Ectodermal cell (in vitro differentiated cells): Measurements from ENCODE around the gene C6orf136.
"Not testable (repeated sequence)": the region's sequence is repeated elsewhere in the genome, so short reads cannot be mapped to it uniquely, and the experiment has no call there.

Source experiments
- H3K27ac ChIP-seq: 2 replicates; pipeline ENCODE4 v1.7.0; 2013; ENCODE audit warnings: mild to moderate bottlenecking, low read depth, low read length; ENCODE audit not compliant: insufficient read depth, poor library complexity, severe bottlenecking
- H3K27me3 ChIP-seq: 2 replicates; pipeline ENCODE4 v1.7.0; 2013; ENCODE audit warnings: mild to moderate bottlenecking, low read length; ENCODE audit not compliant: insufficient read depth, control insufficient read depth, poor library complexity, severe bottlenecking
- H3K36me3 ChIP-seq: one replicate; pipeline ENCODE4 v1.7.0; 2013; ENCODE audit warnings: low read length; ENCODE audit not compliant: control insufficient read depth, insufficient read depth
- H3K4me1 ChIP-seq: one replicate; pipeline ENCODE4 v1.7.0; 2013; ENCODE audit warnings: low read length; ENCODE audit not compliant: control insufficient read depth, insufficient read depth
- H3K4me3 ChIP-seq: 2 replicates; pipeline ENCODE4 v1.7.0; 2013; ENCODE audit warnings: low read depth, low read length, control low read depth; ENCODE audit not compliant: insufficient read depth
- H3K9me3 ChIP-seq: 2 replicates; pipeline ENCODE4 v1.7.0; 2013; ENCODE audit warnings: mild to moderate bottlenecking, low read length, moderate library complexity; ENCODE audit not compliant: control insufficient read depth
- WGBS, 2 experiments: methylation state at CpG; one replicate each; pipeline ENCODE4 v1.1.7; 2013; ENCODE audit warnings: missing lambda C conversion rate in 2 of 2; 5-methylcytosine and 5-hydroxymethylcytosine counted together

C6orf136 gene

DNA sequence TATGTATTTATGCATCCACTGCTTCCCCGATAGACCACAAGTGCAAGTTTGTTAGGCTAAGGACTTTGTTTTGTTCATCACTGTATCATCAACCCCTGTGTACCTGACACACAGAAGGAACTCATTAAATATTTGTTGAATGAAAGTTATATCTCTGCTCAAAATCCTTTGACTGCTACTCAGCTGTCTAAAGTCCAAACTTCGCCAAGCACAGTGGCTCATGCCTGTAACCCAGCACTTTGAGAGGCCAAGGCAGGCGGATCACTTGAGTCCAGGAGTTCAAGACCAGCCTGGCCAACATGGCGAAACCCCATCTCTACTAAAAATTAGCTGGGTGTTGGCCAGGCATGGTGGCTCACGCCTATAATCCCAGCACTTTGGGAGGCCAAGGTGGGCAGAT, 11.0 kb downstream of the C6orf136 start:
- not testable (repeated sequence) for H3K27ac ChIP-seq, H3K4me3 ChIP-seq, H3K4me1 ChIP-seq, H3K9me3 ChIP-seq, H3K27me3 ChIP-seq
- H3K36me3 ChIP-seq: peaks cover 42% of the 10 kb centered on the region
- WGBS, 2 experiments: 94 to 97% methylated on average over 5 of the region's 5 CpGs

DNA sequence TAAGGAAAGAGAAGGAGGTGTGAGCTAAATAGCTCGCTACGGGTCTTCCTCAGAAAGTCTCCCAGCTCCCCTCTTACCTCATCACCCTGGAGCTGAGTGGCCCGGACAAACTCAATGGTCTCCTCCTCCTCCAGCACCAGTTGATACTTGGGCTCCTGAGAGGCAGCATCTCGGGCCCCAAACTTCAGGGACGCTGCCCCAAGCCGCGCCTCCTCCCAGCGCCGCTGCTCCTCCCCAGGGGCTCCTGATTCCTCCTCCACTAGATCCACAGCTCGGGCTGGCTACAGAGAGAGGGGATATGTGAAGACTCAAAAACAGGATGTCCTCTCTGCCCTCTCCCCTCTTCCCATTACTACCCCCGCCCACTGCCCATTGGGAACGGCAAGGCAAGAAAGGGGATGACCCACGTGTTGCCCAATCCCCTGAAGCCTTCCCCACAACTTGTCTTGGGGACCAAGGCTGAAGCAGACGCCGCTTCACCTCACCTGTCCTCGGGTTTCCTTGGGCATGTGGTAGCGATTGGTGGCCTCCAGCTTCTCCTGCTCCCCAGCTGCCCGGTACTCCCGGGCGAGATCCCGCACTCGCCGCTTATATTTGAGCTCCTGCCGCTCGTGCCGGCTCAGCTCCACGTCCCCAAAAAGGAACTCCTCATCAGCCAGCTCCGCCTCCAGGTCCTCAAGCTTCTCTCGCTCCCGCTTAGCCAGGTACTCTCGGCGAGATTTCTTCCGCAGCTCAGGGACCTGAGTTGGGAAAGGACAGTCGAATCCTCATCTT, 18.2 kb downstream of the C6orf136 start:
- H3K4me1 ChIP-seq: no peaks in the 10 kb centered on the region
- H3K4me3 ChIP-seq: no peak overlapping the region
- H3K9me3 ChIP-seq: no peaks in the 10 kb centered on the region
- no peak overlapping the region for H3K27ac ChIP-seq
- 94% methylated on average over 34 of the region's 34 CpGs for WGBS, 2 experiments
- H3K36me3 ChIP-seq: peaks cover 20% of the 10 kb centered on the region
- H3K27me3 ChIP-seq: no peaks in the 10 kb centered on the region

DNA sequence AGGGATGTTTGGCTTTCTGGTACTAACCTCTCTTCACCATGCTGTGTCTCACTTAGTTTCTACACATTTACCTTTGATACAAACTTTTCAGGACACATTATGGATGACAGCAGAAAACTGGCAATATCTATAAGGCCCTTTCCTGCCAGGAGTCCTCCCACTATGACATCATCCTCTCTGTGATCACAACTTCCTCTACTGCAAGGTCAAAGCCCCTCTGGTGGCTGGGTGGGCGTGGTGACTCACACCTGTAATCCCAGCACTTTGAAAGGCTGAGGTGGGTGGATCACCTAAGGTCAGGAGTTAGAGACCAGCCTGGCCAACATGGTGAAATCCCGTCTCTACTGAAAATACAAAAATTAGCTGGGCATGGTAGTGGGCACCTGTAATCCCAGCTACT, 19.4 kb downstream of the C6orf136 start:
- not testable (repeated sequence) for H3K27me3 ChIP-seq, H3K4me1 ChIP-seq, H3K27ac ChIP-seq, H3K9me3 ChIP-seq, H3K4me3 ChIP-seq
- WGBS, 2 experiments: 90 to 91% methylated on average over 2 of the region's 2 CpGs
- H3K36me3 ChIP-seq: peaks cover 21% of the 10 kb centered on the region

DNA sequence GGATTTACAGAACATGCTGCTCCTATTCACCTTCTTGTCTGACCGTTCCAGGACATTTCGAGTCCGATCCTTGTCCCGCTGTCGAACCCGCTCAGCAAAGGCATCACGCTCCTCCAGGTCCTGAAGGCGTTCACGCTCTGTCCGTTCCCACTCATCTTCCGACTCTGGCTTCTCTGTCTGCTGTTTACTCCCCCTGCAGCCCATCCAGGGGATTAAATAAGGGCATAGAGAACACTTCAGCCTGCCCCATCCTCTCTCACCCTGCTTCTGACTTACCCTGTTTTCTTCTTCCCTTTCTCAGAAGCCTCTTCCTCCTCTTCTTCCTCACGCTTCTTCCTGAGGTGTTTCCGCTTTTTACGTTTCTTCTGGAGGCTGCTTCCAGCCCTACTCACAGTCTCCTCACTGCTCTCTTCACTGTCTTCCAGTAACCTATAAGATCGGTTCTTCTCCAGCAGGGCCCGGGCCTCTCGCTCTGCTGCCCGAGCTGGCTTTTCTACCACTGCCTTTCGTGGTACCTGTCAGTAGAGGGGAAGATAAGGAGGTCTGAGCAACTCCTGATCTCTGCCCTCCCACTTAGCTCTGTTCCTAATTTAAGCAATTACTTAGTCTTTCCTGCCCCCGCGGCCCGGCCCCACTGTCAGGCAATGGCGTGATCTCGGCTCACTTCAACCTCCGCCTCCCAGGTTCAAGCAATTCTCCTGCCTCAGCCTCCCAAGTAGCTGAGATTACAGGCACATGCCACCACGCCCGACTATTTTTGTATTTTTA, 24.0 kb downstream of the C6orf136 start:
- no peaks in the 10 kb centered on the region for H3K9me3 ChIP-seq
- H3K27ac ChIP-seq: no peak overlapping the region
- H3K36me3 ChIP-seq: peaks cover 9% of the 10 kb centered on the region
- 93 to 95% methylated on average over 27 of the region's 27 CpGs for WGBS, 2 experiments
- H3K4me3 ChIP-seq: no peak overlapping the region
- H3K27me3 ChIP-seq: no peaks in the 10 kb centered on the region
- peaks cover 7% of the 10 kb centered on the region for H3K4me1 ChIP-seq

DNA sequence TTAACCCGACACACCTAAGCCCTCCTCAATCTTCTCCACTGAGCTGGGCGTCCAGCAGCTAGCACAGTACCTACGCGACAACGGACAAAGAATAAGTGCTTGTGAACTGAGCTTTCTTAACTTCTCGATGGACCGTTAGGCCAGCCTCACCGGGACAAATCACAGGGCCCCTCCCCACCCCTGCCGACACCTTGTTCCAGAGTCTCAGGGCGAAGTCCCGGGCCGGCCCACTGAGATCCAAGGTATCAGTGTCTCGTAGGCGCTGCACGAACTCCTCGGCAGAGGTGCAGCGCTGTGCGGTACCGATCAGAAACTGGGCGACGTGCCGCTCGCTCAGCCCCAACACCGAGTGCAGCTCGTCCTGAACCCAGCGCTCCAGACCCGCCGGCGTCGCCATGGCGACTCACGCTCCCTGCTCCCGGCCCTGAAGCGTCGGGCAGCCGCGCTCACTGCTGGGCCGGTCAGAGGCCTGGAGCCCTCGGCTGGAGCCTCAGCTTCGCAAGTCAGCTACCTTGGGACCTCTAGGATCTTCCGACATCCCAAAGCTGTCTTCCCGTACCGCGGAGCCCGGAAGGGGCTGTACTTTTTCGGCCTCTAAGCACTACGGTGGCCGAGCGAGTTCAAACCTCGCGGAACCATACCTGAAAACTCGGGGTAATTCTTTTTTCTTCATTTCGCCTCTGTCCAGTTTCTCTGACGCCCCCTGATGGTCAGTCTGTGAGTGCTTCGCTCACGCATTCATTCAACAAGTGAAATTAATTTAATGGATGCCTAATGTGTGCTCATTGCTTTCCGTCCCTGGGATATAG, 25.7 kb downstream of the C6orf136 start, which contains the start of gene DHX16:
Gene DHX16 (minus strand): TSS at position 562 of the 809 bp plus-strand sequence. CDS start 165 bp downstream, at position 397.
- Histone ChIP-seq H3K27ac (peak within 1 kb of the TSS; percentile 57), H3K9me3 (no peaks in the 10 kb centered on the region), H3K27me3 (no peaks in the 10 kb centered on the region), H3K36me3 (peaks cover 16% of the 10 kb centered on the region), H3K4me1 (peaks cover 7% of the 10 kb centered on the region), H3K4me3 (peak within 1 kb of the TSS; percentile 99)
- 1% methylated on average over 57 of the region's 57 CpGs for WGBS, 2 experiments

DNA sequence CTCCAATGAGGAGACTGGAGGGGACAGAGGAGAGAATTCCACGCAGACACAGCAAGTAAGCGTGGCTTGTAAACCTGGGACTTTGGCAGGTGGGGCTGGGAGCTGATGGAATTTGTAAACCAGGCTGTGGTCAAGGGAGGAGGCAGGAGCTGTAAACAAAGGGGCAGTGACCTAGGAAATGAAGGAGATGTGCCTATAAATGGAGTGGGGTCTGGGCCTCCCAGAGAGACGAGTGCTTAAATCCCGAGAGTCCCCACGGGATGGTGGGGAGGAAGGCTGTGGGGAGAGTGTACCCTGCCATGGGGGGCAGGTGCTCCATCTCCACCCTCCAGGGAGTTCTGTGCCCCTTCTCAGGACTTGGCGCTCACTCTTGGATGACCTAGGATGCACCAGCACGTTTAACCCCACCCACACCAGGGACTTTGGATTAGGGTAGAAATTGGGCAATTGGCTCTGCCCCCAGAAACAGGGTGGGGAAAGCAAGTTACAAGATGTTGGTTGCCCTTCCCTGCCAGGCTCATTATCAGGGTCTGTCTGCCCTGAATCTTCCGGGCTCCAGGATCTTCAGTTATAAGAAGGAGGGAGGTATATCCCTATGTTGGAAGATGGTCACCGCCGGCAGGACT, 29.8 kb downstream of the C6orf136 start:
- Histone ChIP-seq H3K9me3 (no peaks in the 10 kb centered on the region), H3K36me3 (peaks cover 8% of the 10 kb centered on the region), H3K27me3 (no peaks in the 10 kb centered on the region), H3K4me3 (no peak overlapping the region), H3K4me1 (peaks cover 16% of the 10 kb centered on the region), H3K27ac (no peak overlapping the region)
- 91 to 92% methylated on average over 8 to 10 of the region's 10 CpGs for WGBS, 2 experiments

DNA sequence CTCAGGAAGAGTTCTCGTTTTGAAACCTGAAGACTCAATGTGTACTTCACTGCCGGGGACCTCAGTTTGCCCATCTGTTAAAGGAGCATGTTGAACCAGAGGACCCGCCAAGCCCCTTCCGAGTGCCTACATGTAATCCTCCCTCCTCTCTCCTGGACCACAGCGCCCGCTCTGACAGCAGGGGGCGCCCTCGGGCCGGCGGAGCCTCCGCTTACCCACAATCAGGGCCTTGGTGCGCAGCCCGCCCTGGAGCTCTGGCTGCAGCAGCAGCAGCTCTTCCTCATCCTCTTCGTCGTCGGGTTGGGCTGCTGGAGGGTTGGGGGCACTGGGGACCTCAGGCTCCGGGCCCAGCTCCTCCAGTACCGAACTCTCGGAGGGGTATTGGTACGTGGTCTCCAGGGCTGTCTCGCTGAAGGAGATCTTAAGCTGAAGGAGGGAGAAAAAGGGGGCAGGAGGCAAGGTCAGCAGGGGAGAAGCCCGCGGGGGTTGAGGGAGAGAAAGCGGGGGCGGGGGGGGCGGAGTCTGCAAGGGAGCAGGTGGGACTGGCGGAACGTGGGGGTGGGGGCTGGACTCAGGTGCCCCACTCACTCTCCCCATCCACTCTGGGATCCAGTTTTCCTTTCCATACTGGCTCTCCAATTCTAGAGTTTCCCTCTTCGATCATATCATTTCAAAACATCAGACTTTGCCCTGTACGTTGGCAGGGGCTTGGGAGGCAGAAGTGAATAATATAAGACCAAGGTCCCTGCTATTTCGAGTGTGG, 32.2 kb downstream of the C6orf136 start:
- 16 to 18% methylated on average over 31 of the region's 31 CpGs for WGBS, 2 experiments
- H3K4me3 ChIP-seq: no peak overlapping the region

DNA sequence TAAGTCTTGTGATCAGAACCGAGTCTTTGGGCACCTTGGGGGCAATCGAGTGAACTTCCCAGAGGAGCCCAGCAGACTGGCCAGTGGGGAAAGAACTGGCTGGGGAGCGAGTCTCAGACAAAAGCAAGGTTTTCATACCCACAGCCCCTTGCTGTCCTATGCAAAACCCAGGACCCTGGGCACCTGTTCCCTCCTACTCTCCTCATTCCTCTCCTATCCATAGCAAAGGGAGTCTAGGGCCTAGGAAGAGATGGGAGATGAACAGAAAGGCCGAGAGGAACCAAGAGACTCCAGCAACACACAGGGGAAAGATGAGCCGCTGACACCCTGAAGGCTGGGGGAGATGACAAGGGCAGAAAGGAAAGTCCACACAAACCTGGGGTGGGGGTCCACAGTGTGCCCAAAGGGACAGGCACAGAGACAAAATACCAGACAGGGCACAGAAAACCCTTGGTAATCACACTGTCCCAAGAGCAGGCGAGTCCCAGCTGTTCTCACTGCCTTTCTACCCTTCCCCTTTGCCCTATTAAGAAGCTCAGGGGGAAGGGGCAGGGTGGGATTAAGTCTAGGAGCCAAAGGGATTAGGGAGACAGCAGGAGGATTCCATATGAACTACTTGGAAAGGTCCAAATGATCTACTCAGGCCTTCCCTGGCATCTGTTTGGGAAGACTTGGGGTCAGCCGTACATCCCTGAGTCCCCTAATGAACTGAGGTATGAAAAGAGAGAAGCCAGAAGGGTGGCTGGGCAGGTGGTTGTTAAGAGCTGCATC, 33.0 kb downstream of the C6orf136 start:
- peaks cover 8% of the 10 kb centered on the region for H3K36me3 ChIP-seq
- H3K4me3 ChIP-seq: peak overlapping the region; percentile 9
- WGBS, 2 experiments: 69 to 75% methylated on average over 7 of the region's 7 CpGs
- peak overlapping the region; percentile 2 for H3K27ac ChIP-seq
- H3K9me3 ChIP-seq: no peaks in the 10 kb centered on the region
- H3K4me1 ChIP-seq: peaks cover 41% of the 10 kb centered on the region
- H3K27me3 ChIP-seq: no peaks in the 10 kb centered on the region

More for the DNA sequence above, 32.2 kb downstream of the C6orf136 start:
- Histone ChIP-seq H3K36me3 (peaks cover 8% of the 10 kb centered on the region), H3K27ac (no peak overlapping the region), H3K4me1 (peaks cover 34% of the 10 kb centered on the region), H3K27me3 (no peaks in the 10 kb centered on the region), H3K9me3 (no peaks in the 10 kb centered on the region)

DNA sequence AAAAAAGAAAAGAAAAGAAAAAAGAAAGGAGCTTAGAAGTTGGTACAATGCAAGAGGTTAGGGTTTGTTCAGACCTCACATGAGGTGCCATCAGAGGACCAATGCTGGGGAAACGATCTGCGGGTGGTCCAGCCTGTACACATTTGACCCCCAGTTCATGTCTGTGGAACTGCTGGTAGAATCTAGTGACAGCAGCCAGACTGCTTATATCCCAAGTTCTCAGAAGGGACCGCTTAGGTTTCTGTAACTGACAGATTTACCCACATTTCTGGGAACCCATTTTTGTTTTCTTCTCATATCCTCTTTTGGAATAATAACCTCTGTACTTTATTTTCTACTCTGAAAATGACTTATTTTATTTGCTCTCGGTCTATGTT, 34.8 kb downstream of the C6orf136 start:
- H3K27ac ChIP-seq: no peak overlapping the region
- peaks cover 3% of the 10 kb centered on the region for H3K36me3 ChIP-seq
- WGBS, 2 experiments: 81 to 88% methylated on average over 4 of the region's 4 CpGs
- peaks cover 47% of the 10 kb centered on the region for H3K4me1 ChIP-seq
- H3K27me3 ChIP-seq: no peaks in the 10 kb centered on the region
- no peaks in the 10 kb centered on the region for H3K9me3 ChIP-seq
- H3K4me3 ChIP-seq: no peak overlapping the region
